Measurements from ENCODE around the gene ELF5. TPM values are rescaled to one million over a fixed set of nuclear protein-coding genes. Genes with fewer than 3 reads are reported as not detected.

The ELF5 gene
- total and polyA plus RNA-seq, 2 of the 8 experiments (the other 6 are each of a cell fraction or from before 2014, with no cell fraction given) = not detected

DNA sequence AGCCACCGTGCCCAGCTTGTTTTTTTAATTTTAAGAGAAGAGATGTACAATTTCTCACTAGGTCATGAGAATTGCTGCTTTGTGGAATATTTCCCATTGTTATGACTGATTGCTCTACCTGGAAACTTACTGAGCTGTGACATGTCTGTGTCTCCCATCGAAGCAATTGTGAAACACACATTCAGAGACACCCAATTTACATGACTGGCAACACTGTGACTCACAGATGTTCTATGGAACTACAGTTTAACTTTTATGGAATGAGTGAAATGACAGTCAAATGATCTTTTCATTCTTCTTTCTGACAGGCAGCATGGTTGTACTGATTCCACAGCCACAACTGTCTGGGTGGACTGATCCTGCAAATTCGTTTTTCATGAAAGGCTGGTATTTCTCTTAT lies 32.3 kb downstream of the ELF5 start:
- H2BK12ac ChIP-seq (ENCODE audit: low read depth, low read length) = no peak overlapping the region
- H4K91ac ChIP-seq (replicated peaks; ENCODE audit: insufficient read length, low read length) = no peak overlapping the region
- WGBS, 2 experiments (ENCODE audit: extremely low coverage in 1 of 2, insufficient coverage in 1 of 2, insufficient read length in 1 of 2, insufficient replicate concordance in 2 of 2, low coverage in 1 of 2, low lambda C conversion rate in 2 of 2, missing lambda C conversion rate in 1 of 2) = 58% methylated on average over 3 of the region's 3 CpGs; no CpG with 5 or more reads in 1 of the 2 experiments
- DNase-seq (ENCODE audit: low read depth in 1 of 2, low spot score in 2 of 2) (no peak), FAIRE-seq (no peak)
- H3K14ac ChIP-seq (ENCODE audit: insufficient read length) = no peak overlapping the region
- ChIA-PET CTCF (ENCODE audit: partially characterized antibody) (interaction anchor here (0.6 to 4.6 kb wide), 5 partner anchors 10 to 304 kb away, joined by 3 to 24 read pairs (median 4); no protein-coding TSS in a partner anchor), POLR2A (ENCODE audit: partially characterized antibody) (no interaction called here)
- no peak overlapping the region for H3K4me2 ChIP-seq (ENCODE audit: insufficient read depth in 1 of 2, low read depth in 2 of 2, low read length in 2 of 2)
- no peaks in the 10 kb centered on the region for H3K79me2 ChIP-seq (ENCODE audit: control insufficient read depth in 1 of 2, insufficient read depth in 2 of 2, low read length in 2 of 2)
- H3K4me3 ChIP-seq (ENCODE audit: extremely low read depth in 1 of 4, insufficient read depth in 2 of 4, low read depth in 3 of 4, low read length in 4 of 4) = no peak overlapping the region
- no peaks in the 10 kb centered on the region for H4K20me1 ChIP-seq (replicated peaks in 1 of 2; ENCODE audit: control insufficient read depth in 1 of 2, insufficient read depth in 2 of 2, low read length in 2 of 2)
- H2BK5ac ChIP-seq (ENCODE audit: low read depth, low read length) = no peak overlapping the region
- no peak overlapping the region for H3K56ac ChIP-seq (replicated peaks; ENCODE audit: insufficient read length, low read depth, low read length)
- H3K4ac ChIP-seq (replicated peaks; ENCODE audit: insufficient read length, low read depth, low read length) = no peak overlapping the region
- no peaks in the 10 kb centered on the region for H3K27me3 ChIP-seq (replicated peaks in 1 of 4; ENCODE audit: control insufficient read depth in 3 of 4, extremely low read depth in 1 of 4, insufficient read depth in 3 of 4, low read length in 3 of 4)
- H3K27ac ChIP-seq (ENCODE audit: low read depth, low read length) = no peak overlapping the region
- H3K23me2 ChIP-seq (ENCODE audit: low read depth, low read length) = no peaks in the 10 kb centered on the region
- H2BK20ac ChIP-seq (ENCODE audit: low read length) = no peak overlapping the region
- H3K18ac ChIP-seq (ENCODE audit: extremely low read depth, low read length) = no peak overlapping the region
- no peak overlapping the region for H3K23ac ChIP-seq (ENCODE audit: insufficient read length)
- H3K79me1 ChIP-seq (ENCODE audit: low read depth, low read length) = no peaks in the 10 kb centered on the region
- H3K9ac ChIP-seq (replicated peaks in 1 of 4; ENCODE audit: extremely low read depth in 1 of 4, low read depth in 3 of 4, low read length in 3 of 4) = no peak overlapping the region
- no peaks in the 10 kb centered on the region for H3K36me3 ChIP-seq (ENCODE audit: control insufficient read depth in 2 of 4, insufficient read depth in 4 of 4, low read length in 3 of 4)
- no peak overlapping the region for H4K5ac ChIP-seq (ENCODE audit: insufficient read length, low read depth, low read length)
- no peak overlapping the region for H2AFZ ChIP-seq (ENCODE audit: low read length)
- H3K4me1 ChIP-seq (replicated peaks in 1 of 4; ENCODE audit: control insufficient read depth in 3 of 4, insufficient read depth in 4 of 4, low read length in 3 of 4) = no peaks in the 10 kb centered on the region
- H2AK5ac ChIP-seq (ENCODE audit: low read depth, low read length) = no peak overlapping the region
- H4K8ac ChIP-seq (ENCODE audit: extremely low read depth, insufficient read depth, low read length) = no peak overlapping the region
- H3K9me3 ChIP-seq (ENCODE audit: insufficient read depth in 2 of 2, low read depth in 1 of 2, low read length in 1 of 2) = no peaks in the 10 kb centered on the region
- no peak overlapping the region for H2BK15ac ChIP-seq (ENCODE audit: low read length)
- no peak overlapping the region for H2BK120ac ChIP-seq (replicated peaks; ENCODE audit: low read depth, low read length)
- TF ChIP-seq, protein P1, sequence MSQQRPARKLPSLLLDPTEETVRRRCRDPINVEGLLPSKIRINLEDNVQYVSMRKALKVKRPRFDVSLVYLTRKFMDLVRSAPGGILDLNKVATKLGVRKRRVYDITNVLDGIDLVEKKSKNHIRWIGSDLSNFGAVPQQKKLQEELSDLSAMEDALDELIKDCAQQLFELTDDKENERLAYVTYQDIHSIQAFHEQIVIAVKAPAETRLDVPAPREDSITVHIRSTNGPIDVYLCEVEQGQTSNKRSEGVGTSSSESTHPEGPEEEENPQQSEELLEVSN (IDR thresholded peaks at IDR 0.05) = no peak
- TF ChIP-seq KDM1A (IDR thresholded peaks at IDR 0.05; ENCODE audit: borderline replicate concordance, low read length) = no peak
- TF ChIP-seq RBBP5 (IDR thresholded peaks at IDR 0.05; ENCODE audit: borderline replicate concordance, low read depth, low read length) = no peak
- TF ChIP-seq, protein P2, sequence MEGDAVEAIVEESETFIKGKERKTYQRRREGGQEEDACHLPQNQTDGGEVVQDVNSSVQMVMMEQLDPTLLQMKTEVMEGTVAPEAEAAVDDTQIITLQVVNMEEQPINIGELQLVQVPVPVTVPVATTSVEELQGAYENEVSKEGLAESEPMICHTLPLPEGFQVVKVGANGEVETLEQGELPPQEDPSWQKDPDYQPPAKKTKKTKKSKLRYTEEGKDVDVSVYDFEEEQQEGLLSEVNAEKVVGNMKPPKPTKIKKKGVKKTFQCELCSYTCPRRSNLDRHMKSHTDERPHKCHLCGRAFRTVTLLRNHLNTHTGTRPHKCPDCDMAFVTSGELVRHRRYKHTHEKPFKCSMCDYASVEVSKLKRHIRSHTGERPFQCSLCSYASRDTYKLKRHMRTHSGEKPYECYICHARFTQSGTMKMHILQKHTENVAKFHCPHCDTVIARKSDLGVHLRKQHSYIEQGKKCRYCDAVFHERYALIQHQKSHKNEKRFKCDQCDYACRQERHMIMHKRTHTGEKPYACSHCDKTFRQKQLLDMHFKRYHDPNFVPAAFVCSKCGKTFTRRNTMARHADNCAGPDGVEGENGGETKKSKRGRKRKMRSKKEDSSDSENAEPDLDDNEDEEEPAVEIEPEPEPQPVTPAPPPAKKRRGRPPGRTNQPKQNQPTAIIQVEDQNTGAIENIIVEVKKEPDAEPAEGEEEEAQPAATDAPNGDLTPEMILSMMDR (IDR thresholded peaks at IDR 0.05; ENCODE audit: control extremely low read depth in 1 of 3, insufficient read depth in 1 of 3, low read depth in 1 of 3, low read length in 3 of 3) = no peak
- TF ChIP-seq NANOG (IDR thresholded peaks at IDR 0.05; ENCODE audit: insufficient read depth, low read depth, low read length, poor library complexity, severe bottlenecking) = no peak
- no peak for TF ChIP-seq KDM4A (IDR thresholded peaks at IDR 0.05; ENCODE audit: low read depth, low read length, severe bottlenecking)
- TF ChIP-seq POLR2A (IDR thresholded peaks at IDR 0.05; ENCODE audit: control extremely low read depth in 1 of 2, low read depth in 2 of 2, low read length in 2 of 2) = no peak
- no peak for TF ChIP-seq TBP (IDR thresholded peaks at IDR 0.05; ENCODE audit: low read depth, low read length)
- no peak for TF ChIP-seq SRF (IDR thresholded peaks at IDR 0.05; ENCODE audit: low read depth, low read length)
- TF ChIP-seq CEBPB (IDR thresholded peaks at IDR 0.05; ENCODE audit: low read depth, low read length) = no peak
- TF ChIP-seq SIRT6 (IDR thresholded peaks at IDR 0.05; ENCODE audit: low read length) = no peak
- no peak for TF ChIP-seq EP300 (IDR thresholded peaks at IDR 0.05; ENCODE audit: borderline replicate concordance in 1 of 2, low read depth in 2 of 2, low read length in 2 of 2)

Measured in H1 (cell line).